KG1 (cell line): ENCODE measurements around the gene GRM8.

ENCODE experiments used
- DNase-seq: peaks from one replicate; lab custom pipeline; 2025; lab: John Stamatoyannopoulos, UW

Gene GRM8

GRCh38 chr7:126436213-126436868 lies 816.4 kb downstream of the GRM8 start:
- DNase-seq: no peak

- no peak for DNase-seq
Observed at GRCh38 chr7:126426652-126427051, 826.1 kb downstream of the GRM8 start.

DNA sequence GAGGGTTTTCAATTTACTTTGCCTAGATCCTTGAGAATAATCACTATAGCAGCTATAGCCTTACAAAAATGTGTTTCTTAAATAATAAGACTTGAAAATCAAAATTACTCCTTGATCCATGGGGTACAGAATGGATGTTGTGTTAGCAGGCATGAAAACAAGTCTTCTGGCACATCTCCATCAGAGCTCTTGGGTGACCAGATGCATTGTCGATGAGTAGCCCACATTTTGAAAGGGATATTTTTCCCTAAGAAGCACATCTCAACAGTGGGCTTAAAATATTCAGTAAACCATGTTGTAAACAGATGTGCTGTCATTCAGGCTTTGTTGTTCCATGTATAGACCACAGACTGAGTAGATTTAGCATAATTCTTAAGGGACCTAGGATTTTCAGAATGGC lies 827.8 kb downstream of the GRM8 start:
- no peak for DNase-seq

DNA sequence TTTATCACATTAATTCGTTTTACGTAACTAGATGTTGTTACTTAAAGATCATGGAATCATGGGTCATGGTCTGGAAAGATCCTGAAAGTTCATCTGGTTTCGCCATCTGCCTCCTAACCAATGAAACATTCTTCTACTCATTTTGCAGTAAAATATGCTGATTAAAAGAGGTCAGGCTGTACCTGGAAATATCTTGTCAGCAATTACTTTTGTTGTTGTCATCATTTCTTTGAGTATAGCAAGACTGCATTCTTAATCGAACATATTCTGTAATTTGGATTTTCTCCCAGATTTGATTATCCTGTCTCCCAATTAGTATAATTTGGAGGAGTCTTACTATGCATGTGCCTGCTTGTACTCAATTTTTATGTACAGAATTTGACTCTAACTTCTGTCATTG lies 833.7 kb downstream of the GRM8 start:
- DNase-seq: no peak

DNA sequence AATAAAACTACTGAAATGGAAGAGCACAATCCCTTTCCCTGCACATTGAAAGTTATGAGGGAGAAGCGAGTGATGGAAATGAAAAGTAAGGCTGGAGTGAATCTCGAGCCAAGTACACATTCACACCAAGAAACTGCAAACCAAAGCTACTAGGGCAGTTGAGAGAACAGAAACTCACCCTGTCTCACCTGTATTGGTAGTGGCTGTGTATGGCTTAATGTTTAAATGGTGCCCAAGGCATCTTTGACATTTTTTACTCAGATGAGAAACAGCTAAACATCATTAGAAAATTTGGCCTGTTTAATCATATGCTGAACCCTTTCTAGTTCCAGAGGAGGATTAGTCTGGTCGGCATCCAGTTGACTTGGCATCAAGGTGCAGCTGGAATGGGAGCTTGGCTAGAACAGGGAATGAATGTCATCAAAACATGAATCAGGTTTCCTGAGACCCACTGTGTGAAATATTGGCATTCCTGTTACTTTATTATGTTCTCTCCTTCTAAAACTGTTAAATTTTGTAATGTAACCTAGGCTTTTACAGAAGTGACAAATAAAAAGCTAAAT lies 840.8 kb downstream of the GRM8 start:
- no peak for DNase-seq

DNA sequence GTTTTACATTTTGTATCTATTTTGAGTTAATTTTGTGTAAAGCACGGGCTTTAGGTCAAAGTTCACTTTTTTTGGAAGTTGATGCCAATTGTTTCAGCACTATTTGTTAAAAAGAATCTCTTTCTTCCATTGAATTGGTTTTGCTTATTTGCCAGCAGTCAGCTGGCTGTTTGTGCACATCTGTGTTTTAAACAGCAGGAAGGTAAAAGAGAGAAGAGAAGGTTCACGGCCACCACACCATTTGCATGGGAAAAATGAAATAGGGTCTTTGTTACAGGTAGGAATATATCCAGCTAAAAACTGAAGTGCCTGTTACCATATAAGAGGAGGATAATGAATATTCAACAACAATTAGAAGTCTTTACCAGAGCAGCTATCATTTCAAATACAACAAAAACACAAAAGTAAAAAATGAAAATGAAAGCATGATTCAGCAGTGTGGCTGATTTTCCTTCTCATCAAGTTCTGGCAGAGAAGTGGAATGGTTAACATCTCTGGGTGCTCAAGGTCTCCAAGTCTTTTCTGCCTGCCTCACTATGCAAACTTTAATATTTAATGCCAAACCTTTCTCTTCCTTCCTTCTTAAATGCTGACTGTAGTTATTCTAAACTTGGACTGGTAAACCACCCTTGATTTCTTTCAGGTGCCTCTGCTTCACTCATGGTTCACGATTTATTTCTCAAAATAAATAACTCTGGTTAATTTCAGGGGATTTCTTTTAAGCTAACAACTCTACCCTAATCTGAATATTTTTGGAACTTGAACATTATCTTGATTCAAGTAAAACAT lies 841.5 kb downstream of the GRM8 start:
- DNase-seq: no peak

GRCh38 chr7:126403040-126403439 lies 849.7 kb downstream of the GRM8 start:
- no peak for DNase-seq

- DNase-seq: no peak
Observed at GRCh38 chr7:126401918-126402317, 850.8 kb downstream of the GRM8 start.

DNA sequence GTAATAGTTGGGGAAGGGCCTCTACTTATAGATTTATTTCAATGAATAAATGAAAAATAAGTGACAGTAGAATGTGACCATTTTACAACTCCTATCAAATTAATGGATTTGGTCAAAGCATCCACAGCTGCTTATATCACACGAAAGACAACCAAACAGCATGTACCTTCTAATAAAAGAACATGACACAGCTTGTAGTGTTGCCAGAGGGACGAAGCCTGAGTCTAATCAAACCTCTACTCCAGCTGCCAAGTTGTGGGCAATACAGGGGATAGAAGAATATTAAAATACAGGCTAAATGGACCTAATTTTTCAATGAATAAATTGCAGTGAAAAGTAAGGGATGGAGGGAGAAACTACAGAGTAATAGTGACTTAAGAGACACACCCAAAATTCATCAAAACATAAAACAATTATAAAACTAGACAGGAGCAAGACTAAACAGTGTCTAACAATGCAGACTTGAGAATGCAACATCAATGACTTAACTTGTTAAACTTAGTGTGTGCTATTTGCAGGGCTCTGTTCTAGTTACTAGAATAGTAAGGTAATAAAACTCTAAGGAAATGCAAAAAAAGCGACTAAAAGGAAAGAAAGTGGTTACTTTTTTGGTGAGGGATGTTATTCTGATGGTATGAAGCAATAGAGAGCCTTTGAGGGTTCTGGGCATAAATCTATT lies 853.8 kb downstream of the GRM8 start:
- no peak for DNase-seq

GRCh38 chr7:126398285-126398684 lies 854.5 kb downstream of the GRM8 start:
- DNase-seq: no peak

GRCh38 chr7:126394406-126394805 lies 858.3 kb downstream of the GRM8 start:
- no peak for DNase-seq
